ENCODE results near the gene SPATS2.
"Not testable (repeated sequence)": the region's sequence is repeated elsewhere in the genome, so short reads cannot be mapped to it uniquely, and the experiment has no call there.

Gene SPATS2

GRCh38 chr12:49367381-49368239 lies at the start of gene SPATS2:
Gene SPATS2, plus strand, starts transcription at chr12:49367462. Its CDS starts 93,551 bp downstream, at chr12:49461013.
- no peak for DNase-seq

- DNase-seq, result not testable (repeated sequence)
These were observed 46.7 kb upstream of the SPATS2 start for GRCh38 chr12:49320411-49321103.

- no peak for DNase-seq
These were observed 44.9 kb upstream of the SPATS2 start for GRCh38 chr12:49322367-49322707.

GRCh38 chr12:49322708-49323523 lies 44.3 kb upstream of the SPATS2 start, which contains the start of gene TROAP:
Gene TROAP, plus strand, starts transcription at chr12:49323255. Its CDS starts 354 bp downstream, at chr12:49323609.
- DNase-seq, result peak; percentile 96

GRCh38 chr12:49323524-49324097 lies 43.7 kb upstream of the SPATS2 start:
- no peak for DNase-seq

- no peak for DNase-seq
These were observed 41.7 kb upstream of the SPATS2 start for GRCh38 chr12:49325606-49326005.

GRCh38 chr12:49327368-49327767 lies 39.9 kb upstream of the SPATS2 start:
- no peak for DNase-seq

- no peak for DNase-seq
These were observed 39.4 kb upstream of the SPATS2 start for GRCh38 chr12:49327887-49328286.

GRCh38 chr12:49328816-49329215 lies 38.4 kb upstream of the SPATS2 start:
- DNase-seq, result no peak

- no peak for DNase-seq
These were observed 37.1 kb upstream of the SPATS2 start for GRCh38 chr12:49330032-49330619.

GRCh38 chr12:49330631-49331379 lies 36.5 kb upstream of the SPATS2 start:
- DNase-seq, result no peak

- no peak for DNase-seq
These were observed 35.7 kb upstream of the SPATS2 start for GRCh38 chr12:49331380-49332222.

- no peak for DNase-seq
These were observed 34.8 kb upstream of the SPATS2 start for GRCh38 chr12:49332441-49332861.

GRCh38 chr12:49332891-49333371 lies 34.3 kb upstream of the SPATS2 start:
- no peak for DNase-seq

GRCh38 chr12:49333778-49334177 lies 33.5 kb upstream of the SPATS2 start:
- not testable (repeated sequence) for DNase-seq

GRCh38 chr12:49334226-49334625 lies 33.0 kb upstream of the SPATS2 start:
- no peak for DNase-seq

- DNase-seq, result no peak
These were observed 32.6 kb upstream of the SPATS2 start for GRCh38 chr12:49334681-49335080.

- DNase-seq, result no peak
These were observed 31.9 kb upstream of the SPATS2 start for GRCh38 chr12:49335118-49335954.

- no peak for DNase-seq
These were observed 31.2 kb upstream of the SPATS2 start for GRCh38 chr12:49335955-49336644.

Measured in activated CD4-positive, alpha-beta T cell treated with anti-CD3 and anti-CD28 coated beads, Interleukin-2, amount 50 U/mL, for 4 hours (primary cell).